Mesodermal cell (in vitro differentiated cells): ENCODE results near the gene DISC1.

Experiments used
- H3K27ac ChIP-seq: 2 replicates; pipeline ENCODE4 v1.7.0; 2013; ENCODE audit warnings: mild to moderate bottlenecking, low read depth, low read length, moderate library complexity; ENCODE audit not compliant: severe bottlenecking
- H3K36me3 ChIP-seq: 2 replicates; pipeline ENCODE4 v1.7.1; 2013; ENCODE audit warnings: mild to moderate bottlenecking, low read length, moderate library complexity; ENCODE audit not compliant: control insufficient read depth, insufficient read depth
- H3K4me1 ChIP-seq: one replicate; pipeline ENCODE4 v1.7.1; 2013; ENCODE audit warnings: mild to moderate bottlenecking, low read length; ENCODE audit not compliant: insufficient read depth, control insufficient read depth, poor library complexity, severe bottlenecking
- H3K4me3 ChIP-seq: 2 replicates; pipeline ENCODE4 v1.7.0; 2013; ENCODE audit warnings: low read length, control low read depth, mild to moderate bottlenecking; ENCODE audit not compliant: insufficient read depth, poor library complexity, severe bottlenecking; ENCODE audit errors: extremely low read depth
- H3K9me3 ChIP-seq: 2 replicates; pipeline ENCODE4 v1.7.1; 2013; ENCODE audit warnings: mild to moderate bottlenecking, low read length, moderate library complexity; ENCODE audit not compliant: control insufficient read depth
- WGBS, 2 experiments: methylation state at CpG; one replicate each; pipeline ENCODE4 v1.1.5; 2013; ENCODE audit warnings: missing lambda C conversion rate in 2 of 2; ENCODE audit not compliant: insufficient coverage in 2 of 2; 5-methylcytosine and 5-hydroxymethylcytosine counted together

Gene DISC1

GRCh38 chr1:231856426-231856825, 229.8 kb downstream of the DISC1 start:
- 56 to 60% methylated on average over 1 to 2 of the region's 3 CpGs for WGBS, 2 experiments
- Histone ChIP-seq H3K36me3 (no peaks in the 10 kb centered on the region), H3K27ac (no peak overlapping the region), H3K4me1 (no peaks in the 10 kb centered on the region), H3K9me3 (no peaks in the 10 kb centered on the region), H3K4me3 (no peak overlapping the region)

- Histone ChIP-seq H3K9me3 (no peaks in the 10 kb centered on the region), H3K36me3 (no peaks in the 10 kb centered on the region), H3K27ac (no peak overlapping the region), H3K4me1 (no peaks in the 10 kb centered on the region), H3K4me3 (no peak overlapping the region)
- WGBS, 2 experiments, result 100% methylated on average over 3 to 4 of the region's 4 CpGs
These were observed 230.3 kb downstream of the DISC1 start for GRCh38 chr1:231856894-231857293.

- no peaks in the 10 kb centered on the region for H3K36me3 ChIP-seq
- no peak overlapping the region for H3K27ac ChIP-seq
- H3K9me3 ChIP-seq, result no peaks in the 10 kb centered on the region
- H3K4me1 ChIP-seq, result no peaks in the 10 kb centered on the region
- WGBS, 2 experiments, result 88 to 98% methylated on average over 5 to 7 of the region's 8 CpGs
- H3K4me3 ChIP-seq, result no peak overlapping the region
These were observed 231.1 kb downstream of the DISC1 start for GRCh38 chr1:231857609-231858135.

- H3K27ac ChIP-seq, result no peak overlapping the region
- H3K4me1 ChIP-seq, result no peaks in the 10 kb centered on the region
- WGBS, 2 experiments, result 84 to 97% methylated on average over 3 to 4 of the region's 5 CpGs
- H3K36me3 ChIP-seq, result no peaks in the 10 kb centered on the region
- H3K4me3 ChIP-seq, result no peak overlapping the region
- no peaks in the 10 kb centered on the region for H3K9me3 ChIP-seq
These were observed 233.9 kb downstream of the DISC1 start for GRCh38 chr1:231860221-231861088.

- no peak overlapping the region for H3K27ac ChIP-seq
- H3K4me1 ChIP-seq, result no peaks in the 10 kb centered on the region
- no peaks in the 10 kb centered on the region for H3K9me3 ChIP-seq
- no peak overlapping the region for H3K4me3 ChIP-seq
- H3K36me3 ChIP-seq, result no peaks in the 10 kb centered on the region
- 74 to 83% methylated on average over 3 to 4 of the region's 7 CpGs for WGBS, 2 experiments
These were observed 235.2 kb downstream of the DISC1 start for GRCh38 chr1:231861541-231862481.

- Histone ChIP-seq H3K4me1 (no peaks in the 10 kb centered on the region), H3K27ac (no peak overlapping the region), H3K9me3 (no peaks in the 10 kb centered on the region), H3K36me3 (no peaks in the 10 kb centered on the region), H3K4me3 (no peak overlapping the region)
- WGBS, 2 experiments, result no CpG with 5 or more reads among the region's 2 CpGs
These were observed 236.0 kb downstream of the DISC1 start for GRCh38 chr1:231862611-231863010.

GRCh38 chr1:231865331-231865730, 238.7 kb downstream of the DISC1 start:
- Histone ChIP-seq H3K36me3 (no peaks in the 10 kb centered on the region), H3K27ac (no peak overlapping the region), H3K4me1 (no peaks in the 10 kb centered on the region), H3K4me3 (no peak overlapping the region), H3K9me3 (no peaks in the 10 kb centered on the region)
- WGBS, 2 experiments, result 78 to 92% methylated on average over 1 to 2 of the region's 3 CpGs

GRCh38 chr1:231866392-231867331, 240.1 kb downstream of the DISC1 start:
- H3K9me3 ChIP-seq, result no peaks in the 10 kb centered on the region
- no peaks in the 10 kb centered on the region for H3K36me3 ChIP-seq
- WGBS, 2 experiments, result 15 to 20% methylated on average over 12 to 14 of the region's 18 CpGs
- H3K27ac ChIP-seq, result no peak overlapping the region
- no peak overlapping the region for H3K4me3 ChIP-seq
- H3K4me1 ChIP-seq, result peaks cover 1% of the 10 kb centered on the region

- no peak overlapping the region for H3K27ac ChIP-seq
- H3K36me3 ChIP-seq, result no peaks in the 10 kb centered on the region
- peaks cover 10% of the 10 kb centered on the region for H3K4me1 ChIP-seq
- WGBS, 2 experiments, result no CpG with 5 or more reads among the region's 2 CpGs
- H3K9me3 ChIP-seq, result no peaks in the 10 kb centered on the region
- H3K4me3 ChIP-seq, result no peak overlapping the region
These were observed 241.0 kb downstream of the DISC1 start for GRCh38 chr1:231867607-231868006.

GRCh38 chr1:231869364-231869763, 242.8 kb downstream of the DISC1 start:
- H3K4me3 ChIP-seq, result no peak overlapping the region
- WGBS, 2 experiments, result 74 to 100% methylated on average over 1 to 2 of the region's 2 CpGs
- no peaks in the 10 kb centered on the region for H3K9me3 ChIP-seq
- H3K27ac ChIP-seq, result no peak overlapping the region
- peaks cover 18% of the 10 kb centered on the region for H3K4me1 ChIP-seq
- no peaks in the 10 kb centered on the region for H3K36me3 ChIP-seq
